K562 (cell line): Measurements from ENCODE around the gene DZIP1.

Source experiments
- CC2D1A ChIP-seq: fragments of 450-650 bp; IDR thresholded peaks from 2 replicates; pipeline ENCODE4 v1.6.1; 2017; ENCODE audit warnings: mild to moderate bottlenecking
- EZH2 ChIP-seq: IDR thresholded peaks from 2 replicates; pipeline ENCODE4 v1.6.1; 2012; ENCODE audit warnings: low read depth, mild to moderate bottlenecking, inconsistent platforms, low read length, borderline replicate concordance
- GATA2 ChIP-seq: sonication (generic); formaldehyde crosslinking; IDR thresholded peaks from 2 replicates; pipeline ENCODE4 v1.4.0; 2020; ENCODE audit warnings: mild to moderate bottlenecking, missing genetic modification reagents
- HDAC2 ChIP-seq: fragments of 450-650 bp; IDR thresholded peaks from 2 replicates; pipeline ENCODE4 v1.6.1; 2016; ENCODE audit warnings: mild to moderate bottlenecking
- NFE2 ChIP-seq: IDR thresholded peaks from 2 replicates; pipeline ENCODE4 v1.6.1; 2014; ENCODE audit warnings: antibody characterized with exemption, low read depth
- RBM34 ChIP-seq: fragments of 200-400 bp; formaldehyde crosslinking; IDR thresholded peaks from 2 replicates; pipeline ENCODE4 v1.6.1; 2018; ENCODE audit warnings: low read length, borderline replicate concordance; ENCODE audit not compliant: insufficient read depth
- RNF2 ChIP-seq: sonication (generic); IDR thresholded peaks from 2 replicates; pipeline ENCODE4 v1.6.1; 2016
- TOE1 ChIP-seq, 2 experiments: fragments of 450-650 bp in 1 of 2; sonication (generic) in 1 of 2; formaldehyde crosslinking in 1 of 2; IDR thresholded peaks; 2 replicates each; pipeline versions ENCODE4 v1.7.1 to v1.8.0; 2016 to 2022; ENCODE audit warnings: borderline replicate concordance in 2 of 2, mild to moderate bottlenecking in 2 of 2, antibody characterized with exemption in 1 of 2, inconsistent platforms in 1 of 2, low read depth in 1 of 2, missing genetic modification reagents in 1 of 2, moderate library complexity in 1 of 2
- TF ChIP-seq, protein P1 (sequence below), 2 experiments: fragments of 450-650 bp; formaldehyde crosslinking in 1 of 2; IDR thresholded peaks; 2 replicates each; pipeline versions ENCODE4 v1.4.0 to v1.6.1; 2014 to 2020; ENCODE audit warnings: mild to moderate bottlenecking in 2 of 2, borderline replicate concordance in 1 of 2, low read depth in 1 of 2
- TF ChIP-seq, protein P2 (sequence below): fragments of 250-450 bp; sonication (Bioruptor Pico); IDR thresholded peaks from 2 replicates; pipeline ENCODE4 v1.5.0; 2021
- TF ChIP-seq, protein P3 (sequence below): sonication (generic); formaldehyde crosslinking; IDR thresholded peaks from 2 replicates; pipeline ENCODE4 v1.8.0; 2022; ENCODE audit warnings: mild to moderate bottlenecking, low read depth, missing genetic modification reagents
- TF ChIP-seq, protein P4 (sequence below): conservative IDR thresholded peaks from 2 replicates; pipeline ENCODE4 v1.6.1; 2011; ENCODE audit warnings: low read depth, mild to moderate bottlenecking, low read length; ENCODE audit not compliant: control insufficient read depth

DNA sequence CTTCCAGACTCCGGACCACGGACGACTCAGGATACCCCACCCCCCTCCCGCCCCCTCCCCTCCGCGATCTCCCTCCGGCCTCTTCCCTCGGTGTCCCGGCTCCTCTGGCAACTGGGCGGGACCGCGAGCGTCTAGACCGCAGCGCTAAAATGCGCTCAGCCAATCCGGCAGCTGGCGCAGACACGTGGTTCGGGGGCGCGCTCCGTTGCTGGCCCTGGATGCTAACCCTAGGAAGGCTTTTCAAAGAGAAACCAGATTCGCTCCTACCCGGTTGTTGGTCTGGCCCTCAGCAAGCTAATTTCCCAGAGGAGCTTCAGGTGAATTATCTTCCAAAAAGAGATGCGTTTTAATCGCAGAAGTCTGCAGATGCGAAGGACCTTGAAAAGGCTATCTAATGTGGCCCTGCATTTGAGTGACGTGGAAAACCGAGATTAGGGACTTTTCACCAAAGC is at the start of gene DZIP1:
- TF ChIP-seq, protein P1, sequence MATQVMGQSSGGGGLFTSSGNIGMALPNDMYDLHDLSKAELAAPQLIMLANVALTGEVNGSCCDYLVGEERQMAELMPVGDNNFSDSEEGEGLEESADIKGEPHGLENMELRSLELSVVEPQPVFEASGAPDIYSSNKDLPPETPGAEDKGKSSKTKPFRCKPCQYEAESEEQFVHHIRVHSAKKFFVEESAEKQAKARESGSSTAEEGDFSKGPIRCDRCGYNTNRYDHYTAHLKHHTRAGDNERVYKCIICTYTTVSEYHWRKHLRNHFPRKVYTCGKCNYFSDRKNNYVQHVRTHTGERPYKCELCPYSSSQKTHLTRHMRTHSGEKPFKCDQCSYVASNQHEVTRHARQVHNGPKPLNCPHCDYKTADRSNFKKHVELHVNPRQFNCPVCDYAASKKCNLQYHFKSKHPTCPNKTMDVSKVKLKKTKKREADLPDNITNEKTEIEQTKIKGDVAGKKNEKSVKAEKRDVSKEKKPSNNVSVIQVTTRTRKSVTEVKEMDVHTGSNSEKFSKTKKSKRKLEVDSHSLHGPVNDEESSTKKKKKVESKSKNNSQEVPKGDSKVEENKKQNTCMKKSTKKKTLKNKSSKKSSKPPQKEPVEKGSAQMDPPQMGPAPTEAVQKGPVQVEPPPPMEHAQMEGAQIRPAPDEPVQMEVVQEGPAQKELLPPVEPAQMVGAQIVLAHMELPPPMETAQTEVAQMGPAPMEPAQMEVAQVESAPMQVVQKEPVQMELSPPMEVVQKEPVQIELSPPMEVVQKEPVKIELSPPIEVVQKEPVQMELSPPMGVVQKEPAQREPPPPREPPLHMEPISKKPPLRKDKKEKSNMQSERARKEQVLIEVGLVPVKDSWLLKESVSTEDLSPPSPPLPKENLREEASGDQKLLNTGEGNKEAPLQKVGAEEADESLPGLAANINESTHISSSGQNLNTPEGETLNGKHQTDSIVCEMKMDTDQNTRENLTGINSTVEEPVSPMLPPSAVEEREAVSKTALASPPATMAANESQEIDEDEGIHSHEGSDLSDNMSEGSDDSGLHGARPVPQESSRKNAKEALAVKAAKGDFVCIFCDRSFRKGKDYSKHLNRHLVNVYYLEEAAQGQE (IDR thresholded peaks at IDR 0.05; ENCODE audit: borderline replicate concordance): no peak
- TF ChIP-seq, protein P1 (CRISPR knock-in tag; IDR thresholded peaks at IDR 0.05; ENCODE audit: low read depth): no peak
- TF ChIP-seq NFE2: no peak
- TF ChIP-seq, protein P2, sequence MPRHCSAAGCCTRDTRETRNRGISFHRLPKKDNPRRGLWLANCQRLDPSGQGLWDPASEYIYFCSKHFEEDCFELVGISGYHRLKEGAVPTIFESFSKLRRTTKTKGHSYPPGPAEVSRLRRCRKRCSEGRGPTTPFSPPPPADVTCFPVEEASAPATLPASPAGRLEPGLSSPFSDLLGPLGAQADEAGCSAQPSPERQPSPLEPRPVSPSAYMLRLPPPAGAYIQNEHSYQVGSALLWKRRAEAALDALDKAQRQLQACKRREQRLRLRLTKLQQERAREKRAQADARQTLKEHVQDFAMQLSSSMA (CRISPR knock-in tag): no peak
- TF ChIP-seq, protein P3, sequence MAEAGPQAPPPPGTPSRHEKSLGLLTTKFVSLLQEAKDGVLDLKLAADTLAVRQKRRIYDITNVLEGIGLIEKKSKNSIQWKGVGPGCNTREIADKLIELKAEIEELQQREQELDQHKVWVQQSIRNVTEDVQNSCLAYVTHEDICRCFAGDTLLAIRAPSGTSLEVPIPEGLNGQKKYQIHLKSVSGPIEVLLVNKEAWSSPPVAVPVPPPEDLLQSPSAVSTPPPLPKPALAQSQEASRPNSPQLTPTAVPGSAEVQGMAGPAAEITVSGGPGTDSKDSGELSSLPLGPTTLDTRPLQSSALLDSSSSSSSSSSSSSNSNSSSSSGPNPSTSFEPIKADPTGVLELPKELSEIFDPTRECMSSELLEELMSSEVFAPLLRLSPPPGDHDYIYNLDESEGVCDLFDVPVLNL: no peak
- TF ChIP-seq, protein P4, sequence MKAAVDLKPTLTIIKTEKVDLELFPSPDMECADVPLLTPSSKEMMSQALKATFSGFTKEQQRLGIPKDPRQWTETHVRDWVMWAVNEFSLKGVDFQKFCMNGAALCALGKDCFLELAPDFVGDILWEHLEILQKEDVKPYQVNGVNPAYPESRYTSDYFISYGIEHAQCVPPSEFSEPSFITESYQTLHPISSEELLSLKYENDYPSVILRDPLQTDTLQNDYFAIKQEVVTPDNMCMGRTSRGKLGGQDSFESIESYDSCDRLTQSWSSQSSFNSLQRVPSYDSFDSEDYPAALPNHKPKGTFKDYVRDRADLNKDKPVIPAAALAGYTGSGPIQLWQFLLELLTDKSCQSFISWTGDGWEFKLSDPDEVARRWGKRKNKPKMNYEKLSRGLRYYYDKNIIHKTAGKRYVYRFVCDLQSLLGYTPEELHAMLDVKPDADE: no peak
- TF ChIP-seq CC2D1A: no peak
- TF ChIP-seq RNF2: no peak
- no peak for TF ChIP-seq GATA2
- no peak for TF ChIP-seq RBM34
- no peak for TF ChIP-seq EZH2
- TF ChIP-seq HDAC2: no peak
- no peak for TF ChIP-seq TOE1 (IDR thresholded peaks at IDR 0.05; ENCODE audit: borderline replicate concordance)
- TF ChIP-seq TOE1 (CRISPR knock-in tag; IDR thresholded peaks at IDR 0.05; ENCODE audit: borderline replicate concordance, low read depth): no peak
